Small intestine (tissue), 7 donors: ENCODE measurements around the gene CPD. TPM values are rescaled to one million over a fixed set of nuclear protein-coding genes. Genes with fewer than 3 reads are reported as not detected.
"Not testable (repeated sequence)": the region's sequence is repeated elsewhere in the genome, so short reads cannot be mapped to it uniquely, and the experiment has no call there.

ENCODE experiments used
- DNase-seq, 2 donors: peaks; one replicate each; pipeline versions ENCODE4 v3.0.0 to v3.0.0-alpha.2; 2013
- FAIRE-seq: peaks from 2 replicates; lab custom pipeline; 2012; peaks lifted over from hg19 to GRCh38; lab: Jason Lieb, UNC
- H3K27ac ChIP-seq, 3 donors: one replicate each; pipeline ENCODE4 v1.5.1; 2013; ENCODE audit warnings: low read length in 2 of 3, mild to moderate bottlenecking in 2 of 3, control low read depth in 1 of 3, inconsistent platforms in 1 of 3, low read depth in 1 of 3, moderate library complexity in 1 of 3
- H3K27me3 ChIP-seq, 3 donors: one replicate each; pipeline ENCODE4 v1.6.1; 2013; ENCODE audit warnings: low read length in 3 of 3, inconsistent platforms in 1 of 3; ENCODE audit not compliant: control insufficient read depth in 3 of 3, insufficient read depth in 3 of 3
- H3K36me3 ChIP-seq, 3 donors: one replicate each; pipeline ENCODE4 v1.6.1; 2013; ENCODE audit warnings: low read length in 3 of 3, inconsistent platforms in 1 of 3, low read depth in 1 of 3, mild to moderate bottlenecking in 1 of 3, moderate library complexity in 1 of 3; ENCODE audit not compliant: control insufficient read depth in 3 of 3, insufficient read depth in 2 of 3
- H3K4me1 ChIP-seq, 3 donors: one replicate each; pipeline ENCODE4 v1.6.1; 2013; ENCODE audit warnings: low read length in 2 of 3, inconsistent platforms in 1 of 3, low read depth in 1 of 3, mild to moderate bottlenecking in 1 of 3, moderate library complexity in 1 of 3; ENCODE audit not compliant: control insufficient read depth in 3 of 3, insufficient read depth in 2 of 3
- H3K4me3 ChIP-seq, 3 donors: one replicate each; pipeline ENCODE4 v1.5.1; 2013; ENCODE audit warnings: low read length in 3 of 3, control low read depth in 1 of 3, inconsistent platforms in 1 of 3, low read depth in 1 of 3, mild to moderate bottlenecking in 1 of 3, moderate library complexity in 1 of 3
- H3K9me3 ChIP-seq, 2 donors: one replicate each; pipeline ENCODE4 v1.6.1; 2013; ENCODE audit warnings: low read depth in 1 of 2, low read length in 1 of 2; ENCODE audit not compliant: control insufficient read depth in 2 of 2, insufficient read depth in 1 of 2
- WGBS, 3 donors: extraction: QIAGEN DNeasy Blood & Tissue Kit; methylation state at CpG; one replicate each; pipeline ENCODE4 v1.1.7; 2013; 5-methylcytosine and 5-hydroxymethylcytosine counted together
- polyA plus RNA-seq, 4 donors: library from polyadenylated mRNA; stranded (reverse) in 3 of 4; unstranded in 1 of 4; fragments of 200-250 nt in 3 of 4; fragments of 120-200 nt in 1 of 4; gene quantifications; one replicate each; pipeline versions ENCODE4 v1.2.1 to v1.2.3, GENCODE V29; 2013
- donor health status: healthy with polysubstance abuse.
- donor health status: control.
- donor health status: control.
- donor health status: Bipolar disorder and iron deficiency.
- donor health status: healthy.

The CPD gene
- polyA plus RNA-seq, 4 donors: 6.2 to 64.1 (median 13.4) TPM

DNA sequence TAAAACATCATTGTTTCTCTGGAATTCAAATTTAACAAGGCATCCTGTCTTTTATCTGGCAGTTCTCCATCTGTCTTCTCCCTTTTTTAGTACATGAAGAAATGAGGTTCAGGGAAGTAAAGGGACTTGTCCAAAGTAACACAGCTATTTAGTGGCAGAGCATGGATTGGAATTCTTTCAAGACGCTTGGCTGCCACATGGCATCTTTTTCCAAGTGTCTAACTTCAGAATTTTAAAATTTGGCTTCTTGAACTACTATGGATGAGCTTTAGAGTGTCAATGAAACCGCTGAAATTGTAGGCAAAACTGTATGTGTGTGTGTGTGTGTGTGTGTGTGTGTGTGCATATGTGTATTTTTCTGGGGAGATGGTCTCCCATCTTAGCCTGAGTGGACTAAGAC is 39.6 kb upstream of the CPD start:
- DNase-seq (no peak), FAIRE-seq (no peak)
- peaks cover 0 to 35% (median 0%) of the 10 kb centered on the region in 3 donors for H3K4me1 ChIP-seq
- H3K27ac ChIP-seq: no peak overlapping the region
- WGBS, 3 donors: 77 to 90% (median 83%) methylated on average over 2 of the region's 2 CpGs
- H3K36me3 ChIP-seq: no peaks in the 10 kb centered on the region
- no peaks in the 10 kb centered on the region for H3K9me3 ChIP-seq
- no peak overlapping the region for H3K4me3 ChIP-seq
- no peaks in the 10 kb centered on the region for H3K27me3 ChIP-seq

DNA sequence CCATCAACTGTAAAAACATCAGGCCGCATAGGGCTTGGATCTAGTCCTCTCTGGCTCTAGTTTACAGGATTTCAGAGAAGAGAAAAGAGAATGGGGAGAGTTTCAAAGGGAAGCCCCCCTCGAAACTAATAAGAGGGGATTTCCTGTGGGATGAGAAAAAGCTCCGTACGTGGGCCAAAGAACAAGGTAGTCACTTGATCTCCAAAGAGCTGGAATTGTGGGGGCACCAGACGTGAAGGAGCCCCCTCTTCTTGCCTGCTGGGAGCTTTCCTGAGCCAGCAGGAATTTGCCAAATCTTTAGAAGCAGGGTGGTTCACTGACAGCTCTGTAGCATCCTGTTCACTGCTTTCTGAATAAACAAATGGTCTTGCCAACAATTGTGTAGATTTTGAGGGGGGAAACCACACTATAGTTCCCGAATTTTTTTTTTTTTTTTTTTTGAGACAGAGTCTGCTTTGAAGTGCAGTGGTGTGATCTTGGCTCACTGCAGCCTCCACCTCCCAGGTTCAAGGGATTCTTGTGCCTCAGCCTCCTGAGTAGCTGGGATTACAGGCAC is 37.8 kb upstream of the CPD start:
- no peak for DNase-seq
- 49 to 85% (median 72%) methylated on average over 6 of the region's 6 CpGs for WGBS, 3 donors
- H3K27me3 ChIP-seq: no peaks in the 10 kb centered on the region
- H3K27ac ChIP-seq: peak overlapping the region in 2 of 3 donors; percentile 36 to 66
- H3K4me3 ChIP-seq: no peak overlapping the region
- H3K36me3 ChIP-seq: no peaks in the 10 kb centered on the region
- H3K4me1 ChIP-seq: peaks cover 0 to 41% (median 0%) of the 10 kb centered on the region in 3 donors
- FAIRE-seq: no peak
- no peaks in the 10 kb centered on the region for H3K9me3 ChIP-seq

DNA sequence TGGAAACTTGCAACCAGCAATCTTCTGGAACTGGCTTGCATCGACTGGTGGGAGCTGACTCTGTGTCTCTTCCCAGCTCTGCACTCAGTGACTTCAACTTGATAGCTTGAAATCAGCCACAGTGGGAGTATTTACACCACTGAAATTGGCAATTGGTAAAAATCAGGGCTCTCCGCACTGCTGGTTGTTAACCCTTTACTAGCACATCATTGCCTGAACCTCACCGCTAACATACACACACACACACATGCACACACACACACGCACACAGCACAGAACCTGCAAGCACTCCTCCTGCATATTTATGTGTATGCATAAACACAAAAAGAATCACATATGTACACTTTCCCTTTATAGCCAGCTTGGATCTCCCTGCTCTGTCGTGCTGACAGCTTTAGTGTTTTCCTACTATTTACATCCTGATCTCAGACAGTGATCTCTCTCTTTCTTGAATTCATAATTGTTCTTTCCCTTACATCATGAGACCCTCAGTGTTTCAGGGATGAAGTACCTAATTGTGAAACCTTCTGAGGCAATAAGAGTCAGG is 37.0 kb upstream of the CPD start:
- Histone ChIP-seq H3K27ac (no peak overlapping the region), H3K27me3 (no peaks in the 10 kb centered on the region), H3K36me3 (no peaks in the 10 kb centered on the region), H3K4me3 (no peak overlapping the region), H3K9me3 (no peaks in the 10 kb centered on the region), H3K4me1 (peaks cover 0 to 49% (median 3%) of the 10 kb centered on the region in 3 donors)
- WGBS, 3 donors: 88 to 94% (median 94%) methylated on average over 5 of the region's 5 CpGs
- no peak for FAIRE-seq
- no peak for DNase-seq

DNA sequence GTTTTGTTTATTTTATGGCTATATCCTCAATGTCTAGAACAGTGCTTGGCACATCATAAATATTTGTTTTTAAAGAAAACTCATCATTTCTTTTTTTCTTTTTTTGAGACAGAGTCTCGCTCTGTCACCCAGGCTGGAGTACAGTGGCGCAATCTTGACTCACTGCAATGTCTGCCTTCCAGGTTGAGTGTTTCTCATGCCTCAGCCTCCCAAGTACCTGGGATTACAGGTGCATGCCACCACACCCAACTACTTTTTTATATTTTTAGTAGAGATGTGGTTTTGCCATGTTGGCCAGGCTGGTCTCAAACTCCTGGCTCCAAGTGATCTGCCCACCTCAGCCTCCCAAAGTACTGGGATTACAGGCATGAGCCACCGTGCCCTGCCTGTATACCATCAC is 35.5 kb upstream of the CPD start:
- not testable (repeated sequence) for FAIRE-seq, H3K27me3 ChIP-seq, DNase-seq, H3K4me3 ChIP-seq, H3K9me3 ChIP-seq, H3K36me3 ChIP-seq
- peak overlapping the region in 1 of 3 donors; percentile 92 for H3K27ac ChIP-seq
- 83 to 88% (median 87%) methylated on average over 3 of the region's 3 CpGs for WGBS, 3 donors
- peaks cover 0 to 44% (median 3%) of the 10 kb centered on the region in 3 donors for H3K4me1 ChIP-seq

DNA sequence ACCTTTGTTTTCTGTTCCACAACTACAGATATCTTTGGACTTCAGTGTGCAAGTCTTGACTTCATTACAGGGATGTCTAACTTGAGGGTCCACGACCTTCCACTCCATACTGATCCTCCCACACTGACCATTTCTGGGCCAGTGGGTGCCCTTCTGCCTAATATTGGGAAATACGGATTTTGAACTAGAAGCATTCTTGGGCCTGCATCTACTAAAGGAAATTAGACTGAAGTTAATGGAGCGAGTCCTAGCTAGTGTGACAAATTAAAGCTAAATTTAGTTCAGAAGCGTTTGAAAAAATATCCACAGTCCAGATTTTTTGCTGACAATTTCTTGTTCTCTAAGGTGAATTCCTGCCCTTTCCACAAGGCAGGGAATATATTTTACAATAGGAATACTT is 34.9 kb upstream of the CPD start:
- peaks cover 0 to 44% (median 3%) of the 10 kb centered on the region in 3 donors for H3K4me1 ChIP-seq
- no peaks in the 10 kb centered on the region for H3K36me3 ChIP-seq
- peak overlapping the region; percentile 83 to 92 (median 91) for H3K27ac ChIP-seq
- H3K27me3 ChIP-seq: no peaks in the 10 kb centered on the region
- FAIRE-seq: no peak
- WGBS, 3 donors: 71 to 78% (median 78%) methylated on average over 4 of the region's 4 CpGs
- no peak for DNase-seq
- H3K4me3 ChIP-seq: no peak overlapping the region
- no peaks in the 10 kb centered on the region for H3K9me3 ChIP-seq

DNA sequence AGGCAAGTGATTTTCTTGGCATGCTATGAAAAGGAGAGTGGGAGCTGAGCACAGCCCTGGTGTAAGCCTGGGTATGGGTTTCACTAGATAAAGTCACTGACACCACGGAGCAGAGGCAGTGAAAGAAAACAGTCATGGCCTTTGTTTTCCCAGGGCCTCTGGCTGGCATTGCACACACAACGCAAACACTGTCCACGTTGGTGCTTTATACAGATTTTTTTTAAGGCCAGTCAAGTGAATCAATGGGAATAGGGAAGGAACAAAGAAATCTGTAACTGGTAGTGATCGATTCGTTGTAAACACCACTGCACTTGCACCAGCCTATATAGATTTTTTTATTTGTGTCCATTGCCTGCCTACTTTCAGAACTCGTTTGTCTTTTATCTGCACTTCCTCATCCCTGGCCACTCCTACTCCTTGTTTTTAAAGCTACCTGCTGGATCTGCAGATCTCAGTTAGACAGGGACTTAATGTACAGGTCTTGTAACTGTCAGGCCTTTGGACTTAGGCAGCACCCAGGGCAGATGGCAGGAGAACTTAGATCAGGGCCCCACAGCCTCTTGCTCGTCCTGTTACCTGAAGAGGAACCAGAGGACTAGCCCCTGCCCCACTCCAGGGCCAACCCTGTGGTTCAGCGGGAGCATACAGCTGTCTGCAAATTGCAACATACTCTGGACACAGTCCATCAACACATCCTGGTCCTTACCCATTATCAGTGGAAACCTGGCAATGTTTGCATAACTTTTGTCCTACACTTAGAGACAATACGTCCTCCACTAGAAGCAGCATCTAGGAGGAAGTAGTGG is 34.2 kb upstream of the CPD start:
- H3K27me3 ChIP-seq: no peaks in the 10 kb centered on the region
- H3K4me3 ChIP-seq: no peak overlapping the region
- peak overlapping the region; percentile 83 to 92 (median 91) for H3K27ac ChIP-seq
- FAIRE-seq: no peak
- no peaks in the 10 kb centered on the region for H3K36me3 ChIP-seq
- 11 to 36% (median 36%) methylated on average over 9 of the region's 9 CpGs for WGBS, 3 donors
- DNase-seq: peak; percentile 95 to 96
- H3K4me1 ChIP-seq: peaks cover 0 to 44% (median 3%) of the 10 kb centered on the region in 3 donors
- no peaks in the 10 kb centered on the region for H3K9me3 ChIP-seq

DNA sequence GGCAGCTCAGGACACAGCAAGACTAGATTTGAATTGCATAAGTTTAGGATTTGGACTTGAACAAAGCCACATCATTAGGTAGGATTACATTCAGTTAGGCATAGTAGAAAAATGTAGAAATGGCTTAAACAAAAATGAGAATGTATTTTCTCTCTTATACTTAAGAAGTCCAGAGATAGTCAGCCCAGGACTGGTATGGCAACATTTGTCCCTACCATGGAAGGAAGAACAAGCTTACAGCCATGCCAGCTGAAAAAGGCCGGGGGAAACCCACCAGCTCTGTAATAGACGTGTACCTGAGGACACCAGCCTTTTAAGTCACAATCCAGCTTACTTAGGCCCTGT is 33.7 kb upstream of the CPD start:
- DNase-seq (no peak), FAIRE-seq (no peak)
- WGBS, 3 donors: 9 to 62% (median 38%) methylated on average over 2 of the region's 2 CpGs
- Histone ChIP-seq H3K4me1 (peaks cover 0 to 44% (median 3%) of the 10 kb centered on the region in 3 donors), H3K27me3 (no peaks in the 10 kb centered on the region), H3K36me3 (no peaks in the 10 kb centered on the region), H3K9me3 (no peaks in the 10 kb centered on the region), H3K4me3 (no peak overlapping the region), H3K27ac (peak overlapping the region; percentile 83 to 92 (median 91))

DNA sequence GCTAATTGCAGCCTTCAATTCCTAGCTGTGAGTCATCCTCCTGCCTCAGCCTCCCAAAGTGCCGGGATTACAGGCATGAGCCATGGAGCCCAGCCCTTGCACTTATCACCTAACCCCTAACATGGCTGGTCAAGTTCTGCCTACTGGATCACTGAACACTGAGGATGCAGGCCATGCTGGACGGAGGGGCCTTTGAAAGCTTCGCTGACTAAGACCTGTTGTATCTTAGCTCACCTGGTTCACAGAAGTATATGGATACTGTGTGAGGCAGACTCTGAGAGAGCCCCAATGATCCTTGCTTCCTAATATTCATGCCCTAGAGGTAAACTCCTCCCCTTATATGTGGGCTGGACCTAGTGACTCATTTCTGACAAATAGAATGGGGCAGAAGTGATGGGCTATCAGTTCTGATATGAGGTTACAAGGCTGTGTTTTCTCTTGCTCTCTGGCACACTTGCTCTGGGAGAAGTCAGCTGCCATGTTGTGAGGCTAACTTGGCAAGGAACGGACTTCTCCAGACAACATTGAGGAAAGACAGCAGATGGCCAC is 33.1 kb upstream of the CPD start:
- H3K4me3 ChIP-seq: no peak overlapping the region
- FAIRE-seq (no peak), DNase-seq (peak in 1 of 2 donors; percentile 75)
- peak overlapping the region; percentile 83 to 92 (median 91) for H3K27ac ChIP-seq
- no peaks in the 10 kb centered on the region for H3K27me3 ChIP-seq
- WGBS, 3 donors: 82 to 86% (median 84%) methylated on average over 4 of the region's 4 CpGs
- H3K4me1 ChIP-seq: peaks cover 0 to 40% (median 3%) of the 10 kb centered on the region in 3 donors
- no peaks in the 10 kb centered on the region for H3K9me3 ChIP-seq
- H3K36me3 ChIP-seq: no peaks in the 10 kb centered on the region
